SK-N-SH treated with all-trans-retinoic acid at 6 μM for 48 hours (cell line): ENCODE measurements around the gene DES.

Experiments
- ARNTL ChIP-seq: fragments of 450-650 bp; formaldehyde crosslinking; IDR thresholded peaks from 2 replicates; pipeline ENCODE4 v1.5.0; 2020; ENCODE audit warnings: low read depth, mild to moderate bottlenecking, moderate library complexity, borderline replicate concordance
- CSRNP3 ChIP-seq: fragments of 250-450 bp; sonication (Bioruptor Pico); IDR thresholded peaks from 2 replicates; pipeline ENCODE4 v1.5.1; 2021; ENCODE audit warnings: mild to moderate bottlenecking, moderate library complexity
- GLIS3 ChIP-seq: fragments of 250-450 bp; sonication (Bioruptor Pico); IDR thresholded peaks from 2 replicates; pipeline ENCODE4 v1.5.0; 2020; ENCODE audit warnings: mild to moderate bottlenecking, moderate library complexity
- ISL1 ChIP-seq: fragments of 250-450 bp; sonication (Bioruptor Pico); IDR thresholded peaks from 2 replicates; pipeline ENCODE4 v2.1.2; 2022; ENCODE audit warnings: mild to moderate bottlenecking, moderate library complexity
- OSR1 ChIP-seq: fragments of 250-450 bp; sonication (Bioruptor Pico); IDR thresholded peaks from 2 replicates; pipeline ENCODE4 v1.8.0; 2022; ENCODE audit warnings: moderate library complexity, mild to moderate bottlenecking, inconsistent platforms
- PATZ1 ChIP-seq: fragments of 250-450 bp; sonication (Bioruptor Pico); IDR thresholded peaks from 2 replicates; pipeline ENCODE4 v1.8.0; 2020; ENCODE audit warnings: mild to moderate bottlenecking, moderate library complexity, borderline replicate concordance
- PPARA ChIP-seq: fragments of 250-450 bp; sonication (Bioruptor Pico); IDR thresholded peaks from 2 replicates; pipeline ENCODE4 v1.5.0; 2020; ENCODE audit warnings: mild to moderate bottlenecking, borderline replicate concordance
- RARB ChIP-seq: fragments of 250-450 bp; sonication (Bioruptor Pico); IDR thresholded peaks from 2 replicates; pipeline ENCODE4 v1.8.0; 2021; ENCODE audit warnings: mild to moderate bottlenecking, moderate library complexity
- TSHZ2 ChIP-seq: fragments of 250-450 bp; sonication (Bioruptor Pico); IDR thresholded peaks from 2 replicates; pipeline ENCODE4 v1.5.0; 2020; ENCODE audit warnings: mild to moderate bottlenecking, moderate library complexity
- ZC3H10 ChIP-seq: fragments of 250-450 bp; sonication (Bioruptor Pico); IDR thresholded peaks from 2 replicates; pipeline ENCODE4 v1.5.1; 2021; ENCODE audit warnings: mild to moderate bottlenecking, moderate library complexity
- ZFP3 ChIP-seq: fragments of 250-450 bp; sonication (Bioruptor Pico); IDR thresholded peaks from 2 replicates; pipeline ENCODE4 v1.5.0; 2020; ENCODE audit warnings: mild to moderate bottlenecking, moderate library complexity
- ZFP30 ChIP-seq: fragments of 450-650 bp; formaldehyde crosslinking; IDR thresholded peaks from 2 replicates; pipeline ENCODE4 v1.5.0; 2022; ENCODE audit warnings: mild to moderate bottlenecking, moderate library complexity
- ZNF565 ChIP-seq: fragments of 450-650 bp; formaldehyde crosslinking; conservative IDR thresholded peaks from 2 replicates; pipeline ENCODE4 v1.5.0; 2020; ENCODE audit warnings: low read depth, mild to moderate bottlenecking, moderate library complexity
- ZNF70 ChIP-seq: fragments of 450-650 bp; formaldehyde crosslinking; IDR thresholded peaks from 2 replicates; pipeline ENCODE4 v1.5.0; 2020; ENCODE audit warnings: mild to moderate bottlenecking, moderate library complexity

- no peak for TF ChIP-seq RARB (CRISPR knock-in tag)
- no peak for TF ChIP-seq PATZ1 (CRISPR knock-in tag)
- no peak for TF ChIP-seq ISL1 (CRISPR knock-in tag)
- no peak for TF ChIP-seq ZNF70 (CRISPR knock-in tag)
- no peak for TF ChIP-seq OSR1
- TF ChIP-seq PPARA (CRISPR knock-in tag): no peak
- TF ChIP-seq ZFP3: no peak
- no peak for TF ChIP-seq ZFP30 (CRISPR knock-in tag)
- no peak for TF ChIP-seq TSHZ2 (CRISPR knock-in tag)
- TF ChIP-seq ZC3H10: no peak
- no peak for TF ChIP-seq ZNF565 (CRISPR knock-in tag)
- no peak for TF ChIP-seq ARNTL (CRISPR knock-in tag)
- no peak for TF ChIP-seq CSRNP3 (CRISPR knock-in tag)
- TF ChIP-seq GLIS3: no peak
Observed at GRCh38 chr2:219474285-219475060, 56.3 kb downstream of the DES start.
